Calu3 (cell line): ENCODE results near the gene RITA1. TPM values are rescaled to one million over a fixed set of nuclear protein-coding genes. Genes with fewer than 3 reads are reported as not detected.

Source experiments
- BruUV-seq: library from RNA; stranded (reverse); fragments of 400-500 nt; replicated peaks from 2 replicates; lab custom pipeline; 2021; lab: Mats Ljungman, UMichigan
- CTCF ChIA-PET: fragments of 300-600 bp; sonication (Branson Sonifier 250); formaldehyde crosslinking; loops from one replicate; lab custom pipeline; 2022; ENCODE audit warnings: antibody characterized with exemption; lab: Charles Lee
- DNase-seq: peaks from one replicate; pipeline ENCODE4 v3.0.0; 2022
- H3K27ac Mint-ChIP-seq: one replicate; pipeline ENCODE4 v1.8.0; 2022; ENCODE audit warnings: mixed read lengths; ENCODE audit not compliant: unreplicated experiment
- H3K27me3 Mint-ChIP-seq: one replicate; pipeline ENCODE4 v1.8.0; 2022; ENCODE audit warnings: mixed read lengths; ENCODE audit not compliant: unreplicated experiment
- H3K36me3 Mint-ChIP-seq: one replicate; pipeline ENCODE4 v1.8.0; 2022; ENCODE audit warnings: mild to moderate bottlenecking, moderate library complexity, mixed read lengths; ENCODE audit not compliant: insufficient read depth, unreplicated experiment
- H3K4me1 Mint-ChIP-seq: one replicate; pipeline ENCODE4 v1.8.0; 2022; ENCODE audit warnings: mild to moderate bottlenecking, low read depth, mixed read lengths; ENCODE audit not compliant: unreplicated experiment
- H3K4me3 Mint-ChIP-seq: one replicate; pipeline ENCODE4 v1.8.0; 2022; ENCODE audit warnings: mild to moderate bottlenecking, low read depth, moderate library complexity, mixed read lengths; ENCODE audit not compliant: unreplicated experiment
- H3K9me3 Mint-ChIP-seq: one replicate; pipeline ENCODE4 v1.8.0; 2022; ENCODE audit warnings: low read depth, mixed read lengths; ENCODE audit not compliant: unreplicated experiment
- intact Hi-C: fragments of 100-400 bp; cut with micrococcal nuclease; formaldehyde crosslinking; loops from one replicate; pipeline ENCODE4 v1.10.0; 2022; ENCODE audit not compliant: unreplicated experiment
- total RNA-seq: library from RNA; stranded (reverse); gene quantifications from 2 replicates; pipeline ENCODE4 v1.2.3, GENCODE V29; 2022
- TF ChIP-seq, protein P1 (sequence below): fragments of 200-600 bp; IDR thresholded peaks from one replicate; pipeline ENCODE4 v1.8.0; 2022; ENCODE audit warnings: antibody characterized with exemption; ENCODE audit not compliant: unreplicated experiment

RITA1 gene
- total RNA-seq, 1 experiment from 2014 or later, result 27.4 TPM

- intact Hi-C loops, result no loop called here
- Mint-ChIP-seq H3K27ac (peak overlapping the region; percentile 10), H3K27me3 (no peaks in the 10 kb centered on the region), H3K36me3 (no peaks in the 10 kb centered on the region), H3K9me3 (no peaks in the 10 kb centered on the region), H3K4me1 (peaks cover 23% of the 10 kb centered on the region), H3K4me3 (no peak overlapping the region)
- DNase-seq, result no peak
- TF ChIP-seq, protein P1, sequence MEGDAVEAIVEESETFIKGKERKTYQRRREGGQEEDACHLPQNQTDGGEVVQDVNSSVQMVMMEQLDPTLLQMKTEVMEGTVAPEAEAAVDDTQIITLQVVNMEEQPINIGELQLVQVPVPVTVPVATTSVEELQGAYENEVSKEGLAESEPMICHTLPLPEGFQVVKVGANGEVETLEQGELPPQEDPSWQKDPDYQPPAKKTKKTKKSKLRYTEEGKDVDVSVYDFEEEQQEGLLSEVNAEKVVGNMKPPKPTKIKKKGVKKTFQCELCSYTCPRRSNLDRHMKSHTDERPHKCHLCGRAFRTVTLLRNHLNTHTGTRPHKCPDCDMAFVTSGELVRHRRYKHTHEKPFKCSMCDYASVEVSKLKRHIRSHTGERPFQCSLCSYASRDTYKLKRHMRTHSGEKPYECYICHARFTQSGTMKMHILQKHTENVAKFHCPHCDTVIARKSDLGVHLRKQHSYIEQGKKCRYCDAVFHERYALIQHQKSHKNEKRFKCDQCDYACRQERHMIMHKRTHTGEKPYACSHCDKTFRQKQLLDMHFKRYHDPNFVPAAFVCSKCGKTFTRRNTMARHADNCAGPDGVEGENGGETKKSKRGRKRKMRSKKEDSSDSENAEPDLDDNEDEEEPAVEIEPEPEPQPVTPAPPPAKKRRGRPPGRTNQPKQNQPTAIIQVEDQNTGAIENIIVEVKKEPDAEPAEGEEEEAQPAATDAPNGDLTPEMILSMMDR, result no peak
- CTCF ChIA-PET, result interaction anchor here (0.6 kb wide), 1 partner anchor 10 kb away, joined by 4 read pairs; no protein-coding TSS in a partner anchor
- BruUV-seq, result no TSS peak
Observed at GRCh38 chr12:113207613-113208040, 22.1 kb downstream of the RITA1 start.

- peak overlapping the region; percentile 10 for H3K27ac Mint-ChIP-seq
Observed at GRCh38 chr12:113208041-113208934, 22.8 kb downstream of the RITA1 start.

DNA sequence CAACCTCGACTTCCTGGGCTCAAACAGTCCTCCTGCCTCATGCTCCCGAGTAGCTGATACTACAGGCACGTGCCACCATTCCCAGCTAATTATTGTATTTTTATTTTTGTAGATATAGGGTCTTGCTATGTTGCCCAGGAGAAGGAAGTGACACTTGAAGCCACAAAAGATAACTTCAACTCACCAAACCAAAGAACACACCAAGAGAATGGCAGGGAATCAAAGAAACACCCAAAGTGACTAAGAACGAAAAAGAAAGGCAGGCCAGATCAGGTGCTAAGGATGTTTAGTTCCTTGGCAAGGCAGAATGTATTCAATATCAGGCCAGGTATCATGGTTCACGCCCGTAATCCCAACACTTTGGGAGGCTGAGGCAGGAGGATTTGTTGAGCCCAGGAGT, 25.6 kb downstream of the RITA1 start:
- Mint-ChIP-seq H3K27me3 (no peaks in the 10 kb centered on the region), H3K9me3 (no peaks in the 10 kb centered on the region), H3K4me3 (no peak overlapping the region), H3K36me3 (peaks cover 12% of the 10 kb centered on the region), H3K27ac (peak overlapping the region; percentile 53), H3K4me1 (peaks cover 27% of the 10 kb centered on the region)
- no TSS peak for BruUV-seq
- no peak for DNase-seq
- CTCF ChIA-PET, result no interaction called here
- intact Hi-C loops, result no loop called here
- TF ChIP-seq, protein P1, result no peak

More at GRCh38 chr12:113208041-113208934, 22.8 kb downstream of the RITA1 start:
- peaks cover 23% of the 10 kb centered on the region for H3K4me1 Mint-ChIP-seq
- TF ChIP-seq, protein P1, result no peak
- H3K4me3 Mint-ChIP-seq, result no peak overlapping the region
- no peaks in the 10 kb centered on the region for H3K36me3 Mint-ChIP-seq
- no peaks in the 10 kb centered on the region for H3K27me3 Mint-ChIP-seq
- no peaks in the 10 kb centered on the region for H3K9me3 Mint-ChIP-seq
- no peak for DNase-seq
- no TSS peak for BruUV-seq
- CTCF ChIA-PET, result interaction anchor here (0.6 kb wide), 1 partner anchor 11 kb away, joined by 4 read pairs; no protein-coding TSS in a partner anchor
- intact Hi-C loops, result no loop called here

DNA sequence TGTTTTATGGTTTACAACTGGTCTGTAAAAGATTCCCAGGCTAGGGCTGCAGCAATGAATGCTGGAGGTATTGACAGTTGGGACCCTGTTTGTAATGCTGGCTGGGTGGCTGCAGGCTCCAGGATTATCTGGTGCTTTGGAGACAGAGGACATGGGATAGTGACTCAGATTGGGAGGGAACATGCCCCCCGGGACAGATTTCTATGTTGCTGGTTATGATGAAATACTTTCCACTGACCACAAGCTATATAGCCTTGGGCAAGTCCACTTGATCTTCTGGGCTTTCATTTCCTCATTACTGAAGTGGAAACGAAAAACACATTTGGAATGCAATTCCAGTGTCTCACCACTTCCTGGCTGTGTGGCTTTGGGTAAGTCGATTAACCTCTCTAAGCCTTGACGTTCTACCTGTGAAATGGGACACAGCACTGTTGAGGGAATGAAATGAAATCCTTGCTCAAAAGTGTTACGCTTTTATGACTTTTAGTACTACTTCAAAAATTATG, 29.4 kb downstream of the RITA1 start:
- Mint-ChIP-seq H3K27ac (peak overlapping the region; percentile 85), H3K9me3 (no peaks in the 10 kb centered on the region)

More for the DNA sequence above, 29.4 kb downstream of the RITA1 start:
- intact Hi-C loops, result no loop called here
- Mint-ChIP-seq H3K4me3 (no peak overlapping the region), H3K4me1 (peaks cover 22% of the 10 kb centered on the region), H3K36me3 (peaks cover 12% of the 10 kb centered on the region), H3K27me3 (no peaks in the 10 kb centered on the region)
- peak; percentile 74 for DNase-seq
- no TSS peak for BruUV-seq
- TF ChIP-seq, protein P1, result no peak
- CTCF ChIA-PET, result no interaction called here
